ENCODE measurements around the gene DRC1.
"Not testable (repeated sequence)": the region's sequence is repeated elsewhere in the genome, so short reads cannot be mapped to it uniquely, and the experiment has no call there.

DRC1 gene

DNA sequence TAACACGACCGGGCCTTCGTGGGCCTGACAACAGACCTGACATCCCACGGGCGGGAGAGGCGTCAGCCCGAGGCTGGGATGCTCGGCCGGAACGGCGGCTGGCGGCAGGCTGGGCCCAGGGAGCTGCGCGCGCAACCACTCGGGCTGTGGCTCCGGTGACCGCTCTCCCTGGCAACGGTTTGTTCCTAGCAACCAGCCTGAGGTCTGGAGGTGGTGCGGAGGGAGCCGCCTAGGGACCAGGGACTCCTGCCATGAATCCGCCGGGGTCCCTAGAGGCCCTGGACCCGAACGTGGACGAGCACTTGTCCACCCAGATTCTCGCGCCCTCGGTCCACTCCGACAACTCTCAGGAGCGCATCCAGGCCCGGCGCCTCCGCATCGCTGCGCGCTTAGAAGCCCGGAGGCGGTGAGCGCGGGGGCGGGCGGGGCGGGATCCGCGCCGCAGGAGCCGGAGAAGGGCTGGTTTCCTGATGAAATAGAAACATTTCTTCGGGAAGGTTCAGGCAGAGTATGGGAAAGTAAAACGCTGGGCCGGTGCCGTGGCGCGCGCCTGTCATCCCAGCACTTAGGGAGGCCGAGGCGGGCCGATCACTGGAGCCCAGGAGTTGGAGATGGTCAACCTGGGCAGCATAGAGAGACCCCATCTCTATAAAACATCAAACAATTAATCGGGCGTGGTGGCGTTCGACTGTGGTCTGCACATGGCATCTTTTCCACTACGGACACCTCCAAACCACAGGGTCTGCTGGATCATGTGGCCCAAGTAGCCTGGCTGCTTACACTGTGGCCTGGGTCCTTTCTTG, at the start of gene DRC1:
Gene DRC1 (plus strand): TSS at position 182 of the 803 bp plus-strand sequence. CDS start 70 bp downstream, at position 252.
- DNase-seq (ENCODE audit: low spot score): peak; percentile 57

DNA sequence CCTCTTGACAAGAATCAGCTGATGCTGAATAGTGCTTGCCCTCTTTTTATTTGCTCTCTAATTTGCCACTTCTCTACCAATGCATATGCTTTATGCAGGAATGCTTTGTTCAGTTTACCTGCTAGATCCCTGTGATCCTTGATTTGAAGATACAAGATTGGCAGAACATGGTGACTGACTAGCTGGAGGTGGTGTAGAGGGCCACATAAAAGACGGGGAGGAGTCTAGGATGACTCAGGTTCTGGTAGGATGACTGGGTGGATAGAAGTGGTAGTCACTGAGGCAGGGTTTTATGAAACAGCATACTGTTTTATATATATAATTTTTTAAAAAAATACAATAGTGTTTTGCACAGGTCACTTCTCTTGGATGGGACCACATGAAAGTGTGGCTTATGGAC, 48.8 kb upstream of the DRC1 start:
- no peak for DNase-seq (ENCODE audit: low spot score)

DNA sequence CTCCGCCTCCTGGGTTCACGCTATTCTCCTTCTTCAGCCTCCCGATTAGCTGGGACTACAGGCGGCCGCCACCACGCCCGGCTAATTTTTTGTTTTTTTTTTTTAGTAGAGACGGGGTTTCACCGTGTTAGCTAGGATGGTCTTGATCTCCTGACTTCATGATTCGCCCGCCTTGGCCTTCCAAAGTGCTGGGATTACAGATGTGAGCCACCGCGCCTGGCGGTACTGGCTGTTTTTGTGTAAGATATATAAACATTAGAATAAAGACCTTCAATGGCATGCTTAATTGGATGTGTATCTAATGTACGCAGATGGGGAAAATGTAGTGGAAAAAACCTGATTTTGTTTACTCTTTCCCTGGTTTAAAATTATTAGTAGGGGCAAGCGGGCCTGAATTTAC, 47.3 kb upstream of the DRC1 start:
- not testable (repeated sequence) for DNase-seq (ENCODE audit: low spot score)

DNA sequence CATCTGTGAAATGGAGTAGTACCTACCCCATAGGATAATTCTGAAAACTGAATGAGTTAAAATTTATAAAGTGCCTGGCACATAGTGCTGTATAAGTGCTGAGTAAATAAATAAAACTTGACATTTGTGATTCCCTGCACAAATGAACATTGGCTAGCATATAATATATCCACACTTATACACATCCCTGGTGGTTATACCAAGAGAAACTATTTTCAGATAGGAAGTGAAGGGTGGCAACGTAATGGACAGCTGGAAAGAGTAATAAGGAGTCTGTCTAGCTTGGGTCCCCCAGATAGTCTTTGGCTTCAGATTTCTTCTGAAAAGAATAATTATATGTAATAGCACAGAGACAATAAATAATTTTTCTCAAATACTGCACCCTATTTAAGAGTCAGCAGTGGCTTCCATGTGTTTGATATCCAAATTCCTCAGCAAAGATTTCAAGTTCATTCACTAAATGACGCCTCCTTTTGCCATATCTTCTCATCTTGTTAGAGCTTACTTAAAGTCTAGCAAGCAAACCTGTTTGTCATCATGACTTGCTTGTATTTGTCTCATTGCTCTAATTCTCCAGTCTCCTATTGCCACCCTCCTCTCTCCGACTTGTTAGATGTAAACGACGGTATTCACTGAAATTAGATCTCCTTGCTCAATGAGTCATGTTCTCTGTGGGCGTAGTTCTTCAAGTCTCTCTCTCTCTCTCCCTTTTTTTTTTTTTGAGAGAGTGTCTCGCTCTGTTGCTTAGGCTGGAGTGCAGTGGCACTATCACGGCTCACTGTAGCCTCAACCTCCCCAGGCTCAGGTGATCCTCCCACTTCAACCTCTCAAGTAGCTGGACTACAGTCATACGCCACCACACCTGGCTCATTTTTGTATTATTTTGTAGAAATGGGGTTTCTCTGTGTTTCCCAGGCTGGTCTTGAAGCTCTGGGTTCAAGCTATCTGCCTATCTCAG, 46.4 kb upstream of the DRC1 start:
- DNase-seq (ENCODE audit: low spot score): no peak

DNA sequence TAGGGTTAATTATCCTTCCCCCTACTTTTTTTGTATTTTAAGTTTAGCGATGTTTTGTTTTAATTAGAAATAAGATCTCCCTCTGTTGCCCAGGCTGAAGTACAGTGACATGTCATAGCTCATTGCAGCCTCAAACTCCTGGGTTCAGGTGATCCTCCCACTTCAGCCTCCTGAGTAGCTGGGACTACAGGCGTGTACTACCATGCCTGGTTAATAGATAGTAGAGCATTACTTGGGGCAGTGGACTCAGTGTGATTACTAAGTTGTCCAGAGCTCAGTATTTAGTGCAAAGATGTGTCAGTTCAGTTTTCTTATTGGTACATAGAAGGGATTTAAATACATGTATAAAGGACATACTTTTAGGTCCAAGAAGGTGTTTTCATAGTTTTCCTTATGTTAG, 45.6 kb upstream of the DRC1 start:
- DNase-seq (ENCODE audit: low spot score): no peak

DNA sequence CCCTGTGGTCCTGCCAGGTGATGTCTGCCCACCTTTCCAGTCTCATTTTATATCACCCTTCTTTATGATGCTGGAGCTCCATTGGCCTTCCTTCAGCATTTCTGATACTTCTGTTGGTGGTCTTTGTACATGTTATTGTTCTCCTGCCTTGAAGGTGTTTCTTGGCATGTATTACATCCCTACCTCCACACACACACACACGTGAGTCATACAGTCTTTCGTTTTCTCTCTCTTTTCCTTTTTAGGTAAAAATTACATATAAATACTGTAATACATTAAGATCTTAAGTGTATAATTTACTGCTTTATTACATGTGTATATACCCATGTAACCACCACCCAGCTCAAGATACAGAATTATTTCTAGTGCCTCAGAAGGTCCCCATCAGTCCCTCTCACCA, 44.9 kb upstream of the DRC1 start:
- DNase-seq (ENCODE audit: low spot score): no peak

DNA sequence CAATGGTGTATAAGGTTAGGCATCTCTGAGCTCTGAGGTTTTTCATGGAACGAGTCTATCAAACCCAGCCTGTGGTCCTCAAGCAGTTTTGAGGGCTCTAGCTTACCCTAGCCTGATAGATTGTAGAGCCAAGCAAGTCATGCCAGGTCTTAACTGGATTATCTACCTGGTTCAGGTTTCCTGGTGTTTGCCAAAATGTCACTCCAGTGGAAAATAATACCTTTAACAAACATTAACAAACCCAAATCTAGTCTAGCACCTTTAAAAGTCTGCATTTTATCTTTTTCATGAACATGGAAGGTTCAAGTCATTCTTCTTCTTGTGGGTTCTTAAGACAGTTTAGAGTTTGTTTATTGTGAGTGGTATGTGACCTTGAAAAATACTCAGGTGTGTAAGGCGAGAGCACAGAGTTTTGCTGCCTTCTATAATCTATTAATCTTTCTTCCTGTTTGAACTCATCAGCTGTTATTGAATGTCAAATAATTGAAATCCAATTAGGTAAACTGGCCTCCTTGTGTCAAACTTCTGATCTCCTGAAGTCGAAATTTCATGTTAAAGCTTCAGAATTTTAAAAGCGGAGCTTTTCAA, 41.7 kb upstream of the DRC1 start:
- DNase-seq (ENCODE audit: low spot score): no peak

DNA sequence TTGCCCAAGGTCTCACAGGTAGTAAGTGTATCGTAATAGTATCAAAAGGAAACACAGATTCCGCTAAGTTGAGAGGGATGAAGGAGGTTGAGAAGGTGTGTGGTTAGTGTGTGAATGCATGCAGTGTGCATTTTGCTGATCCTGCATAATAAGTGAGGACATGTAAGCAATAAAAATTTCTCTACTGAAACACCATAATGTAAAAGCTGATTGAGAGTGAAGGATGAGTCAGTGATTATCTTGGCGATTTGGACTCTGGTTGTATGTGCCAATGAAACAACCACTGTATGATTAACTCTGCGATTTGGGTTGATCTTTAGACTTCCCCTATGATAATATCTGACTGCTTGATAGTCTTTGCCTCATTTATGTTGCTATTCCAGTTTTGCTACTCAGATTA, 38.4 kb upstream of the DRC1 start:
- no peak for DNase-seq (ENCODE audit: low spot score)

DNA sequence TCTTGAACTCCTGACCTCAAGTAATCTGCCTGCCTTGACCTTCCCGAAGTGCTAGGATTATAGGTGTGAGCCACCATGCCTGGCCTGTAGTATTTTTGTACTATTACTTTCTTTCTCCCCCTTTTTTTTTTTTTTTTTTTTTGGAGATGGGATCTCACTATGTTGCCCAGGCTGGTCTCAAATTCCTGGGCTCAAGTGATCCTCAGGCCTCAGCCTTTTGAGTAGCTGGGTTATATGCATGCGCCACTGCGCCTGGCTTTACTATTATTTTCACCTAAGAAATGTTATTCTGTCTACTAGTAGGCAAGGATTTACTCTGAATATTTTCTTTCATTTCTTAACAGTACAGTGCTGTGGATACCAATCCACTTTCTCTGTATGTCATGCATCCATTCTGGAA, 37.8 kb upstream of the DRC1 start:
- no peak for DNase-seq (ENCODE audit: low spot score)

DNA sequence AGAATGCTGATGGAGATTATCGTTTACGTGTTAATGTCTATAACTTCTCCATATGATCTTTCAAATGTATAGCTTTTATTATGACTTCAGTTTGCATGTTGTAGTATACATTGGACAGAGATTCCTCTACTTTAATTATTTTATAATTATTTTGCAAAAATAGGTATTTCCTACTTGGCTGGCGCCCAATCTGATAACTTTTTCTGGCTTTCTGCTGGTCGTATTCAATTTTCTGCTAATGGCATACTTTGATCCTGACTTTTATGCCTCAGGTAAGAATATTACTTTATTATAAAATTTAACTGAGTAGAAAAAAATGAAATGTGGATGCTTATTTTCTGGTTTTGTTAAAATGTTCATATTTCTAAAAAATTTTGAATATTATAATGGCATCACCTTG, 37.1 kb upstream of the DRC1 start:
- DNase-seq (ENCODE audit: low spot score): no peak

DNA sequence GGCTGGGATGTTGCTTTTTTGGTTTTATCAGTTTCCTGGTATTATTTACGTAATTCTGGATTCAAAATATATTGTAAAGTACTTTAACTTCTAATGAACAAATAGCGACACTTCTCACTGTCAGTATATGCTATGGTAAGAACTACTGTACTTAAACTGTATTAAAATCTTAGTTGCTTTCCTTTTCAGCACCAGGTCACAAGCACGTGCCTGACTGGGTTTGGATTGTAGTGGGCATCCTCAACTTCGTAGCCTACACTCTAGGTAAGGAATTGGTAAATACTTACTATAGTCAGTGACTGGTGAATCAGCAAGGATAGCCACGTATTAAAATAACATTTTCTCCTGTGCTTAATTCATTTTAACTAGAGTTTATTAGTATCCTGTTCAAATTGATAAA, 34.8 kb upstream of the DRC1 start:
- no peak for DNase-seq (ENCODE audit: low spot score)

DNA sequence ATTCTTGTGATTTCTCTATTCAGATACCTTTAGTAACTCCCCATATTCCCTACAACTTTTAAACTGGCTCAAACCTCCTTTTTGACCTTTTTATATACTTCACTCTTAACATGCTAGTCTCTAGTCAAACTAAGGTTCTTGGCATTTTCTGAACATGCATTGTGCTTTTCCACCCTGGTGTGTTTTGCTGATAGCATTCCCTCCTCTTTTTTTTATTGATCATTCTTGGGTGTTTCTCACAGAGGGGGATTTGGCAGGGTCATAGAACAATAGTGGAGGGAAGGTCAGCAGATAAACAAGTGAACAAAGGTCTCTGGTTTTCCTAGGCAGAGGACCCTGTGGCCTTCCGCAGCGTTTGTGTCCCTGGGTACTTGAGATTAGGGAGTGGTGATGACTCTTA, 32.1 kb upstream of the DRC1 start:
- DNase-seq (ENCODE audit: low spot score): not testable (repeated sequence)

DNA sequence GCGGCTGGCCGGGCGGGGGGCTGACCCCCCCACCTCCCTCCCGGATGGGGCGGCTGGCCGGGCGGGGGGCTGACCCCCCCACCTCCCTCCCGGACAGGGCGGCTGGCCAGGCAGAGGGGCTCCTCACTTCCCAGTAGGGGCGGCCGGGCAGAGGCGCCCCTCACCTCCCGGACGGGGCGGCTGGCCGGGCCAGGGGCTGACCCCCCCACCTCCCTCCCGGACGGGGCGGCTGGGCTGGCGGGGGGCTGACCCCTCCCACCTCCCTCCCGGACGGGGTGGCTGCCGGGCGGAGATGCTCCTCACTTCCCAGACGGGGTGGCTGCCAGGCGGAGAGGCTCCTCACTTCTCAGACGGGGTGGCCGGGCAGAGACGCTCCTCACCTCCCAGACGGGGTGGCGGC, 30.8 kb upstream of the DRC1 start:
- DNase-seq (ENCODE audit: low spot score): not testable (repeated sequence)

DNA sequence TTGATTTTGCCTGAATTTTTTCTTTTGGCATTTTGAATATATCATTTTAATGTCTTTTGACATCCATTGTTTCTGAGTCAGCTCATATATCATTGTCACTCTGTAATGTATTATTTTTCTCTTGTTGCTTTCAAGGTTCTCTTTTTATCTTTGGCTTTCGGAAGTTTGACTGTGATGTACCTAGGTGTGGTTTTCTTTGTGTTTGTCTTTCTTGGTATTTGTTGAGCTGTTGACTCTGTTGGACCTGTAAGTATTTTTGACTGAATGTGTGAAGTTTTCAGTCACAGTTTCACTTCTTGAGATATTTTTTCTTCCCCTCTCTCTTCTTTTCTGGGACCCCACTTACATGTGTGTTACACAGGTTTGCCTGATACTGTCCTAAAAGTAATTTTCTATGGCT, 24.9 kb upstream of the DRC1 start:
- DNase-seq (ENCODE audit: low spot score): no peak

DNA sequence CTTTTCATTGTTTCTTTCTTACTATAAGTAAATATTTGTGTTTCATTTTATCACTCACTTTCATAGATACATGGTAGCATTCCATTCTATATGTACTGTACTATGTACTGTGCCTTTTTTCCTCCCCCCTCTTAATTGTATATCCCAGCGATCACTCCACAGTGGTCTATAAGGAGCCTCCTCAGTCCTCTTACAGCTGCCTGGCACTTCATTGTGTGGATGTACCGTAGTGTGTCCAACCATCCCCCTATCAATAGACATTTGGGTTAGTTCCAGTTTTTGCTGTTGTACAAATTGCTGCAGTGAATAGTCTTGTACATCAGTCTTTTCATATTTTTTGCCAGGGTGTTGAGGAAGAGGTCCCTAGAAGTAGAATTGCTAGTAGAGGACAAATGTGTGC, 21.4 kb upstream of the DRC1 start:
- DNase-seq (ENCODE audit: low spot score): no peak

DNA sequence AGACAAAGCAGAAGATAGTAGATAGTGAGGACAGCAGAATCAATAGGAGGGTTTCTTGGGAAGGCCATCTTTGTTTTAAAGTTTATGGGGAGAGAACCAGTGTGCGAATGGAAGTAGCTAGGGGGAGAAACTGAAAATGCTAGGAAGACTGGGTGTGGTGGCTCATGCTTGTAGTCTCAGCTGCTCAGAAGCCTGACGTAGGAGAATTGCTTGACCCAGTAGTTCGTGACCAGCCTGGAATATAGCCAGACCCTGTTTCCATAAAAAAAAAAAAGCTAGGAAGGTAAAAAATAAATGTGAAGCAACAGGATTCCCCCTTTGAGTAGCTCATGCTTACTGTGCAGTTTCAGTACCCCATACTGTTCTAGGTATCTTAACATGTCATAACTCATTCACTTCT, 19.2 kb upstream of the DRC1 start:
- DNase-seq (ENCODE audit: low spot score): no peak

DNA sequence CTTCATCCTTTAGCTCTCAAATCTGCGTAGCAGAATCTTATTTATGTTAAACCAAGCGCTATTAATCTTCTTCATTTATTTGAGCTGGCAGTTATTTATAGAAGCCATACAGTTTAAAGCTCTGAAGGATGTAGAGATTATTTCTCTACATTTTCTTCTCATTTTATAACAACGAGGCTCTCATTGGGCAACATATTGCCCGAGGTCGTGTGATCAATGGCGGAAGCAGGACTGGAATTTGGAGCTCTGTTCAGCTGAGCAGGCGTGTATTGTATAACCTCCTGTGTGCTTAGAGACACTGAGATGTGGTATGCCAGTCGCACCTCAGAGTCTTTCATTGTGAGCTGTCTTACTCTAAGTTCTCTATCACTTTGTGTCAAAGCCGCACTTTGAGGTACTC, 17.5 kb upstream of the DRC1 start:
- DNase-seq (ENCODE audit: low spot score): no peak

DNA sequence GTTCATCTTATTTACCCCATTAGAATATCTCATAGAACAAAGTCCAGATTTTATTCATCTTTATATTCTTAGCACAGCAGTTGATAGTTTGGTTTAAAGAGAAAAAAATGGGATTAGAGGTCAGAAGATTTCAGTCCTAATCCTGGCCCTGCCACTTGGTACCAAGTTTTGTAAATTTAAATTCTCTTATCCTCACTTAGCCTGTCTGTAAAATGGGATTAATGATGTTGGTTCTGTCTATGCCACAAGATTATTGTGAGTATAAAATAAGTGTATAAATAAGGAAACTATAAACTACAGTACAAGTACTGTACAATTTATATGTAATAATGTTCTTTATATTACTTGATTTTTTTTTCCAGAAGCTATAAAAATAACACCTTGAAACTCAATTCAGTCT, 17.1 kb upstream of the DRC1 start:
- DNase-seq (ENCODE audit: low spot score): no peak

DNA sequence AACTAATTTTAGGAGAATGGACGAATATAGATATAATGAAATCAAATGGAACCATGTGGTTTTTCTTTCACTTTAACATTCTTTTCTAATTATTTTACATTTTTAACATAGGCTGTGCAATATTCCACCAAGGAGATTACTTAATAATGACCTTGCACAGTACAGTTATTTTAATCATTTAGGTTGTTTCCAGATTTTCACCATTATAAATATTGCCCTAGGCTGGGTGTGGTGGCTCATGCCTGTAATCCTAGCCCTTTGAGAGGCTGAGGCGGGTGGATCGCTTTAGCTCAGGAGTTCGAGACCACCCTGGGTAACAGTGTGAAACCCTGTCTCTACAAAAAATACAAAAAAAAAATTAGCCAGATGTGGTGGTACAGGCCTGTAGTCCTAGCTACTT, 14.5 kb upstream of the DRC1 start:
- DNase-seq (ENCODE audit: low spot score): no peak

DNA sequence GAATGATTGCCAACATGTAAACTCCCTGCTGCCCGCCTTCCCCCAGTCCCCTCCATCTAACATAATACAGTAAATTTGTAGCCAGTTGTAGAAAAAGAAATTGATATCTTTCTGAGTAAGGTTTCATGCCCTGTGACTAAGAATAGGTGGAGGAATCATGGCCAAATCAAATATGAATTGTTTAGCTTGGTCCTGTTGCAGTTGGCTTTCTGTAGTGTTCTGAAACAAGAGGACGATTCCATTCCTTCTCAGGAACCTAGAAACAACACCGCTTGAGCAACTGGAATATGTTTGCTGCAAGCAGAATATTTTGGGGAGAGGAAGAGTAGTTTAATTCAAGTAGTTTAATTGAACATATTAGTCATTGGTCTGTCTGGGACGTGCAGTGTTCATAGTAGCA, 7.0 kb upstream of the DRC1 start:
- no peak for DNase-seq (ENCODE audit: low spot score)

DNA sequence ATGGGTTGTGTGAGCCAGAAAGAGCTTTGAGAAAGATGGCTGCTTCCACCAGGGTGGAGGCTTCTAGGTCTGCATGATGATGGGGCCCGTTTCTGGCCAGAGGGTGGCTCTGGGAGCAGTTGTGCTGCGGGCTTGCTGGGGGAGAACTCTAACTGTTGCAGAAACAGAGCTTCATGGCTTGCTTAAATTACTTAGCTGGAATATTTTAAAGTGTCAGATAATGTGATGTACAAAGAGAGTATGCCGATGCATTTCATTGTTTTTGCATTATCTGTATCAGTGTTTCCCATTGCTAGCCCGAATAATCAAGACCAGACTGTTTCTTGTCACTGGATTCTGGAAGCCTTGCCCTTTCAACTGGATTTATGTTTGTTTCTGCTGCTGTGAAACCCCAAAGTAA, 6.3 kb upstream of the DRC1 start:
- no peak for DNase-seq (ENCODE audit: low spot score)

DNA sequence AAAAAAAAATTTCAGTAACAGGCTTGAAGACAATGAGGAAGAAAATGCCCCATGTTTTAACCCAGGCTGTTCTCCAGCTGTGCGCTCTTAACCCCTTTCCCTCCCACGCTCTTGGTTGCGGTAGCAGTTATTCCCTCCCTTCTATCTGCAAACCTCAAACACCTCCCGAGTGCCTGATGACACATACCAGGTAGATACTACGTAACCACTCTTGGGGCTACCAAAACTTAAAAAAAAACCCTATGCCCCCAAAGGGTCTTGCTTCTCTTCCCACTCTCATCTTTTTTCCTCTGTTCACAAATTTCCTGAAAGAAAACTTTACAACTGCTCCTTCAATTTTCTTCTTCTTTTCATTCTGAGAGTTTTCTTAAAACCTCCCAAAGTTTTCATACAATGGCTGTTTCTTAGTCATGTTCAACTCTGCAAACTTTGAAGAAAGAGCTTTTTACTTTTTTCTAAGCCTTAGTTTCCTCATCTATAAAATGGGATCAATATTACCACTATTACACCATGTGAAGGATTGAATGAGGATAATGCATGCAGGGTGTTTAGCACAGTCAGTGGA, 4.9 kb upstream of the DRC1 start:
- DNase-seq (ENCODE audit: low spot score): no peak

Measured in germinal center (tissue), 1 donor.